Esophagus squamous epithelium (tissue), 5 donors: ENCODE measurements around the gene WDR38. TPM values are rescaled to one million over a fixed set of nuclear protein-coding genes. Genes with fewer than 3 reads are reported as not detected.
A peak's percentile ranks its signal among the peaks of the same experiment; 100 is the strongest.

Experiments used
- DNase-seq: peaks from one replicate; lab custom pipeline; 2025; lab: John Stamatoyannopoulos, UW
- H3K27ac ChIP-seq, 4 donors: fragments of 200-600 bp; sonication (generic); one replicate each; pipeline ENCODE4 v1.5.1; 2016 to 2019; ENCODE audit warnings: mild to moderate bottlenecking in 1 of 4
- H3K27me3 ChIP-seq, 4 donors: fragments of 200-600 bp; sonication (generic); 1 replicate in 3 of 4; 2 replicates in 1 of 4; pipeline versions ENCODE4 v1.5.1 to v1.6.0; 2017 to 2021; ENCODE audit warnings: antibody characterized with exemption in 1 of 4
- H3K36me3 ChIP-seq, 3 donors: fragments of 200-600 bp; sonication (generic); one replicate each; pipeline ENCODE4 v1.5.1; 2016 to 2019
- H3K4me1 ChIP-seq, 3 donors: fragments of 200-600 bp; sonication (generic); one replicate each; pipeline ENCODE4 v1.5.1; 2017 to 2019
- H3K4me3 ChIP-seq, 4 donors: fragments of 200-600 bp; sonication (generic); 1 replicate in 3 of 4; 2 replicates in 1 of 4; pipeline ENCODE4 v1.5.1; 2016 to 2019; ENCODE audit warnings: mild to moderate bottlenecking in 2 of 4, moderate library complexity in 1 of 4
- H3K9me3 ChIP-seq, 3 donors: fragments of 200-600 bp; sonication (generic); one replicate each; pipeline ENCODE4 v1.5.1; 2016 to 2019
- POLR2A ChIP-seq, 4 donors: fragments of 450-650 bp; IDR thresholded peaks; one replicate each; pipeline ENCODE4 v1.6.1; 2017; ENCODE audit warnings: antibody characterized with exemption in 4 of 4, mild to moderate bottlenecking in 4 of 4, moderate library complexity in 3 of 4
- WGBS, 2 donors: methylation state at CpG; one replicate each; pipeline ENCODE4 v1.1.5; 2018; 5-methylcytosine and 5-hydroxymethylcytosine counted together
- intact Hi-C: fragments of 100-400 bp; cut with DNase I; formaldehyde crosslinking; loops from one replicate; pipeline ENCODE4 v1.15.0; 2022
- total RNA-seq, 4 donors: library from RNA; depleted of rRNA; stranded (reverse); fragments of >200 nt; gene quantifications; one replicate each; pipeline ENCODE4 v1.1.0, GENCODE V29; 2016
- TF ChIP-seq, protein P1 (sequence below), 6 experiments: fragments of 450-650 bp in 4 of 6; fragments of 200-600 bp in 2 of 6; sonication (generic) in 2 of 6; IDR thresholded peaks; one replicate each; pipeline ENCODE4 v1.5.1; 2016 to 2019; ENCODE audit warnings: antibody characterized with exemption in 6 of 6, mild to moderate bottlenecking in 4 of 6, moderate library complexity in 4 of 6
- donor health status: DM: yes; HTN: yes; CAD: no.

WDR38 gene
- total RNA-seq, 4 donors from 2014 or later: not detected

DNA sequence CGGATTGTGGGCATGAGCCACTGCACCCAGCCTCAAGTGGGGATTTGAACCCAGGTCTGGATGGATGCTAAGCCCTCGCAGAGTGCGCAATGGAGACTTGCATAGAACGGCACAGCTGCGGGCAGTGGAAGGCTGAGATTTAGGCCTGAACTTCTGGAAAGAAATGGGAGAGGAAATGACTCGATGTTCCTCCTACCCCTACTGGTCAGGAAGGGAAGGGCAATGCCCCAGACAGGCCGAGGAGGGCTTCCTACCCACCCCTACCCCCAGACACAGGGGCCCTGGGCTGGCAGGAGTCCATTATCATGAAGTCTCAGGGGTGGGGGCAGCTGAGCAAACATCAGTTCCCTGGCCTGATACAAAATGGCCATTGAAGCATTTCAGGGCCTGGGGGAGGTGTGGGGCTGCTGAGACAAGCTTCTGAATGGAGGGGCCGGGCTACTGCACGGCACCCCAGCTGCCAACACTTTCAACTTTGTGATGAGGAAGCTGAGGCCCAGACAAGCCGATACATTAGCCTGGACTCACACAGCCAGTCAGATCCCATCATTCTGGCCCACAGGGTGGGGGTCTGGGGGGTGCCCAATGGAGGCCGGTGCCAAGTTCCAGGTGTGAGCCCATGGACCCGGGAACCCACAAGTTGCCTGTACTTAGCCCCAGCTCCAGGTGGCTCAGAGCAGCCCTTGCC lies 13.5 kb upstream of the WDR38 start:
- intact Hi-C loops: no loop called here
- no peaks in the 10 kb centered on the region for H3K36me3 ChIP-seq
- 59 to 60% methylated on average over 2 to 9 of the region's 12 CpGs for WGBS, 2 donors
- TF ChIP-seq, protein P1, sequence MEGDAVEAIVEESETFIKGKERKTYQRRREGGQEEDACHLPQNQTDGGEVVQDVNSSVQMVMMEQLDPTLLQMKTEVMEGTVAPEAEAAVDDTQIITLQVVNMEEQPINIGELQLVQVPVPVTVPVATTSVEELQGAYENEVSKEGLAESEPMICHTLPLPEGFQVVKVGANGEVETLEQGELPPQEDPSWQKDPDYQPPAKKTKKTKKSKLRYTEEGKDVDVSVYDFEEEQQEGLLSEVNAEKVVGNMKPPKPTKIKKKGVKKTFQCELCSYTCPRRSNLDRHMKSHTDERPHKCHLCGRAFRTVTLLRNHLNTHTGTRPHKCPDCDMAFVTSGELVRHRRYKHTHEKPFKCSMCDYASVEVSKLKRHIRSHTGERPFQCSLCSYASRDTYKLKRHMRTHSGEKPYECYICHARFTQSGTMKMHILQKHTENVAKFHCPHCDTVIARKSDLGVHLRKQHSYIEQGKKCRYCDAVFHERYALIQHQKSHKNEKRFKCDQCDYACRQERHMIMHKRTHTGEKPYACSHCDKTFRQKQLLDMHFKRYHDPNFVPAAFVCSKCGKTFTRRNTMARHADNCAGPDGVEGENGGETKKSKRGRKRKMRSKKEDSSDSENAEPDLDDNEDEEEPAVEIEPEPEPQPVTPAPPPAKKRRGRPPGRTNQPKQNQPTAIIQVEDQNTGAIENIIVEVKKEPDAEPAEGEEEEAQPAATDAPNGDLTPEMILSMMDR (IDR thresholded peaks at IDR 0.05): peak in 4 of 6 experiments; percentile 35 to 55 (median 45)
- TF ChIP-seq POLR2A (IDR thresholded peaks at IDR 0.05): no peak
- H3K4me3 ChIP-seq: no peak overlapping the region
- H3K9me3 ChIP-seq: no peaks in the 10 kb centered on the region
- no peak overlapping the region for H3K27ac ChIP-seq
- H3K4me1 ChIP-seq: peaks cover 14 to 56% (median 15%) of the 10 kb centered on the region in 3 donors
- DNase-seq: no peak
- H3K27me3 ChIP-seq: no peaks in the 10 kb centered on the region

DNA sequence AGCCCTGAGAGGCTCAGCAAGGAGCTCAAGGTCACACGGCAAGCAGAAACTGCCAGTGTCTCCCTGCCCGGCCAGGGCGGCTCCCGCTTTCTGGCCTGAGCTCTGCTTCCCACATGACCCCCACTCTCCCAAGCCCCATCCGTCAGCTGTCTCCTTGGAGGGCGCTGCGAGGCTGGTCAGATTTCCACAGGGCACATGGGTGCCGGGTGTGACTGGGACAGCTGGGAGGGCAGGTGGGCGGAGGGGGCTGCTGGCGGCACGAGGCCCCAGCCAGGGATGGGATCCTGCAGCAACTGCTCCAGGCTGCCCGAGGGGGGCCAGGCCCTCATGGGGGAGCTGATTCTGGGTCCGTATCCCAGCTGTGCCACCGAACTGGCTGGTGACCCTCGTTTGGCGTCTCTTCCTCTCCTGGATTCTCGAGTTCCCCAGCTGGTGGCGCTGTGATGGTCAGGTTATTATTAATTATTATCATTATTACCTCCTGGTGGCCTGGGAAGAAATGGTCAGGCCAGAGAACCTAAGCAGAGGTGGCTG lies 12.9 kb upstream of the WDR38 start:
- 65 to 88% methylated on average over 6 to 7 of the region's 18 CpGs for WGBS, 2 donors
- Histone ChIP-seq H3K36me3 (no peaks in the 10 kb centered on the region), H3K4me3 (no peak overlapping the region), H3K9me3 (no peaks in the 10 kb centered on the region), H3K27ac (no peak overlapping the region), H3K4me1 (peaks cover 7 to 50% (median 9%) of the 10 kb centered on the region in 3 donors), H3K27me3 (no peaks in the 10 kb centered on the region)
- TF ChIP-seq, protein P1 (IDR thresholded peaks at IDR 0.05): peak in 2 of 6 experiments; percentile 11 to 36
- TF ChIP-seq POLR2A (IDR thresholded peaks at IDR 0.05): no peak
- intact Hi-C loops: no loop called here
- no peak for DNase-seq

DNA sequence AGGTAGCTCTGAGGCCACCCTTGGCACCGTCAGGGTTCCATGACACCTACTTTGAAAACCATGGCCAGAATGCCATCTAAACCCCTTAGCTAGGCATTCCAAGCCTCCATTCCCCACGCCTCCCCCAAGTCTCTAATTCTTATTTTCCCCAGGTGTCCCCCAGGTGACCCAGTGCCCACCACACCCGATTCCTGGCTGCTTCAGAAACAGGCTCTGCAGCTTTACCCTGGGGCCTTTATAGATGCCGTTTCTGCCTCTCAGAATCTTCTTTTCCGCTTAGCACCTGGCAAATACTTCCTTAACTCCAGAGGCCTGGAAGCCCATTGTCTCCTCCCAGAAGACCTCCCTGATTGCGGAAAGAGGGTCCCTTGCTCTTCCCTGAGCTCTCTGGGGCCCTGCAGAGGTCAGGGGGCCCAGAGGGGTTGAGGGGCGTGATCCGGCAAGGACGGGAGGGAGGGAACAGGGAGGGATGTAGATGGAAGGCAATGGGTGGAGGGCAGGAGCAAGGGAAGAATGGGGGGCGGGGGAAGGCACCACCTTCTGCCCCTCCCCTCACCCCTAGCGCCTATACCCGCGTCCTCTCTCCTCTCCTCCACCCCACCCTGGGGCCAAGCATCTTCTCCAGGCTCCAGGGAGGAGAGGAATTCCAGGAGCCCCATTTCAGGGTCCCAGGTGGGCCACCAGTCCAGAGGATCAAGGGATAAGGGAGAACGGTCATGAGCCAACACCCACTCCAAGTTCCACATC lies 12.0 kb upstream of the WDR38 start:
- intact Hi-C loops: no loop called here
- no peaks in the 10 kb centered on the region for H3K27me3 ChIP-seq
- H3K4me1 ChIP-seq: peaks cover 5 to 44% (median 8%) of the 10 kb centered on the region in 3 donors
- DNase-seq: no peak
- TF ChIP-seq, protein P1 (IDR thresholded peaks at IDR 0.05): no peak
- TF ChIP-seq POLR2A (IDR thresholded peaks at IDR 0.05): no peak
- no peaks in the 10 kb centered on the region for H3K9me3 ChIP-seq
- no peak overlapping the region for H3K4me3 ChIP-seq
- H3K27ac ChIP-seq: peak overlapping the region in 1 of 4 donors; percentile 4
- H3K36me3 ChIP-seq: no peaks in the 10 kb centered on the region
- 58 to 63% methylated on average over 5 to 7 of the region's 14 CpGs for WGBS, 2 donors

DNA sequence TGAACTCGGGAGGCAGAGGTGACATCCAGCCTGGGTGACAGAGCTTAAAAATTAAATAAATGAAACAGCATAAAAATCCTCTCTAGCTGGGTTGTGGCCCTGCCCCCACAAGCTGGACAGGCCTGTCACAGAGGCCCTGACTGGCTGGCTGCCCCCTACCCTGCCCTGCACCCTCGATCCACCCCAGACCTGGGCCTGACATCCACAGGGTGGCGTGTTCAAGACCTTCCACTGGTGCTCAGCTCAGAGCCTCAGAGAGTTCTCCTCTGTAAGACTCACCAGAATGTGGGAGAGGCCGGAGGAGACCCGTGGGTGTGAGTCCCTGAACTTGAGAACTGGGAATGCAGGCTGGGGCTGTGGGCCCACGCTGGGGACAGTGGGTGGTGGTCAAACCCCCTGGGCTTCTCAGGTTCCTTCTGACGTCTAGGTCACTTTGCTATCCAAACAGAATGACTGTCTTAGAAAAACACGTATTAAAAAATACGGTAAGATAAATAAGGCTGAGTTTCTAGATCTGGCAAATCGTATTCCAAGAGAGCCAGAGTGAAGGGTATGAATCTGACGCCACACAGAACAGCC lies 9.7 kb upstream of the WDR38 start:
- no peak for TF ChIP-seq POLR2A (IDR thresholded peaks at IDR 0.05)
- TF ChIP-seq, protein P1 (IDR thresholded peaks at IDR 0.05): no peak
- Histone ChIP-seq H3K27me3 (no peaks in the 10 kb centered on the region), H3K36me3 (no peaks in the 10 kb centered on the region), H3K4me1 (peaks cover 5 to 44% (median 8%) of the 10 kb centered on the region in 3 donors), H3K27ac (no peak overlapping the region), H3K4me3 (no peak overlapping the region), H3K9me3 (no peaks in the 10 kb centered on the region)
- WGBS, 2 donors: 54 to 70% methylated on average over 7 to 10 of the region's 11 CpGs
- intact Hi-C loops: no loop called here
- no peak for DNase-seq
